ENCODE results near the gene NR5A2.
"Not testable (repeated sequence)": the region's sequence is repeated elsewhere in the genome, so short reads cannot be mapped to it uniquely, and the experiment has no call there.

Gene NR5A2

DNA sequence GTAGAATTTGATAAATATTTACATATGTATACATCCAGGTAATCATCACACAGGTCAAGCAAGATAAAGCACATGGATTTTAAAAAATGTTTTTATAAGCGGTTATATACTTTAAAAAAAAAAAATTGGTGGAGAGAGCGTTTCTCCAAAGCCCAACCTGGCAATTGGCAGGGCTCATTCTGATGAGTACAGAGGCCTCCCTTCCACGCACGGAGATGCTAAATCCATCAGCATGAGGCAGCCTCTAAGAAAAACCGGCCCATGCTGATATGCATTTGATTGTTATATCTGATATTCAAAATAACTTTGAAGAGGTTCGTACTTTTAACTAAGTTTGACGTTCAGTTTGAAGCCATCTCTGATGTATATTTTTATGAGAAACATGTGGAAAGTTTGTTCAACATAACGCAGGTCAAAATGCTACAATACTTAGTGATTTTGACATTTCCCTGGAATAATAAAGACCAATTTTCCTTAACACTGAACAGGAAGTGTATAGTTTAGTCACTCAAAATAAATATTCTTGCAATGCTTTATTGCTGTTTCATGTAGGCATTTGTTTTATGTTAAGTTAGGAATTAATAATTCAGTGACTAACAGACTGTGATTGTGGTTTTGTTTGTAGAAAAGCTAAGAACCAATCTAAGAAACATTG, 151.7 kb downstream of the NR5A2 start:
- peak; percentile 61 for DNase-seq (ENCODE audit: low read depth)
- H3K4me3 ChIP-seq (ENCODE audit: low read length) = no peak overlapping the region
- TF ChIP-seq, protein P1, sequence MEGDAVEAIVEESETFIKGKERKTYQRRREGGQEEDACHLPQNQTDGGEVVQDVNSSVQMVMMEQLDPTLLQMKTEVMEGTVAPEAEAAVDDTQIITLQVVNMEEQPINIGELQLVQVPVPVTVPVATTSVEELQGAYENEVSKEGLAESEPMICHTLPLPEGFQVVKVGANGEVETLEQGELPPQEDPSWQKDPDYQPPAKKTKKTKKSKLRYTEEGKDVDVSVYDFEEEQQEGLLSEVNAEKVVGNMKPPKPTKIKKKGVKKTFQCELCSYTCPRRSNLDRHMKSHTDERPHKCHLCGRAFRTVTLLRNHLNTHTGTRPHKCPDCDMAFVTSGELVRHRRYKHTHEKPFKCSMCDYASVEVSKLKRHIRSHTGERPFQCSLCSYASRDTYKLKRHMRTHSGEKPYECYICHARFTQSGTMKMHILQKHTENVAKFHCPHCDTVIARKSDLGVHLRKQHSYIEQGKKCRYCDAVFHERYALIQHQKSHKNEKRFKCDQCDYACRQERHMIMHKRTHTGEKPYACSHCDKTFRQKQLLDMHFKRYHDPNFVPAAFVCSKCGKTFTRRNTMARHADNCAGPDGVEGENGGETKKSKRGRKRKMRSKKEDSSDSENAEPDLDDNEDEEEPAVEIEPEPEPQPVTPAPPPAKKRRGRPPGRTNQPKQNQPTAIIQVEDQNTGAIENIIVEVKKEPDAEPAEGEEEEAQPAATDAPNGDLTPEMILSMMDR (conservative IDR thresholded peaks at IDR 0.05; ENCODE audit: low read length) = no peak

DNA sequence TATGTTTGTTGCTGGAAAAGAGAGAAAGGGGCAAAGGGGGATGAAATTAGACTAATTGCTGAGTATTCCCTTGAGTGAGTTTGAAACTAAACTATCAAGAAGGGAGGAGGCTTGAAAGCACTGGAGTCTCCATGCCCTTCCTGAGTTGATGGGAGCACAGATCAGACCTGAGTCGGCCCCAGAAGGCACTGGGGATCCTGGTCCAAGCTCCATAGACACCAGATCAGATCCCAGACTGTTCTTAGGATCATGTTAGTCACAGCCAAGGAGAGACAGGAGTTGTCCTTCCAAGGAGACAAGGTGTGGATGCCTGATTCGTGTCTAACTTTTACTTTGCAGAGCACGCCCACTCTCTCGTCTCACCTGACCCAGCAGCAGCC, 152.3 kb downstream of the NR5A2 start:
- TF ChIP-seq, protein P1 (conservative IDR thresholded peaks at IDR 0.05; ENCODE audit: low read length) = no peak
- no peak overlapping the region for H3K4me3 ChIP-seq (ENCODE audit: low read length)
- DNase-seq (ENCODE audit: low read depth) = no peak

DNA sequence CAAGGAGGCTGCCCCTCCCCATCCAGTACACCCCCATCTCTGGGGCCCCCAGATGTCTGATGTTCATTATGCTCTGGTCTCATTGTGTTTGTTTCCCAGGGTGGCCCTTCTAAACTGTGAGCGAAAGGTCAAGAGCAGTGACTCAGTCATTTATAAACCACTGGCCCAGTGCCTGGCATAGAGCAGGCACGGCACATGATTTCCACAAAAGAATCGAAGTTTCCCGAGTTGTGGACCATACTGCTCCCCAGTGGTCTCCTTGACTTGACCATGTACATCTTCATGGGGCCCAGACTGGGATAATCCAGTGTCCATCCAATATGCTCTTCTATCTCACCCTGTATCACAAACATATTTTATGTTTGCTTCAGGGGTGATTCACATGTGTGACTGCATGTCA, 153.3 kb downstream of the NR5A2 start:
- peak; percentile 63 for DNase-seq (ENCODE audit: low read depth)
- TF ChIP-seq, protein P1 (conservative IDR thresholded peaks at IDR 0.05; ENCODE audit: low read length) = no peak
- no peak overlapping the region for H3K4me3 ChIP-seq (ENCODE audit: low read length)

DNA sequence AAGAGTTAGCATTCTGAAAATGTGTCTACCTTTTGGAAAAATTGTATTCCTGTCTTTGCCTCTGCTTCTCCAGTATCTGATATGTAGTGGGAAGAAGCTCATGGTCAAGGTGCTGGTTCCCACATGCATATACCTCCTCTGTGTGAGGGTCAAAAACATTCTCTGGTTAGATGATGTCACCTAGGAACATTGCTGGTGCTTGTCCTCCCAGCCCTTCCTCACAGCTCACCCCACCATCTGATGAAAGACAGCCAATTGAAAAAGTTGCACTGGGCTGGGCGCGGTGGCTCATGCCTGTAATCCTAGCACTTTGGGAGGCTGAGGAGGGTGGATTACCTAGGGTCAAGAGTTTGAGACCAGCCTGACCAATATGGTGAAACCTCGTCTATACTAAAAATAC, 154.4 kb downstream of the NR5A2 start:
- no peak for DNase-seq (ENCODE audit: low read depth)
- TF ChIP-seq, protein P1 (conservative IDR thresholded peaks at IDR 0.05; ENCODE audit: low read length) = no peak
- no peak overlapping the region for H3K4me3 ChIP-seq (ENCODE audit: low read length)

DNA sequence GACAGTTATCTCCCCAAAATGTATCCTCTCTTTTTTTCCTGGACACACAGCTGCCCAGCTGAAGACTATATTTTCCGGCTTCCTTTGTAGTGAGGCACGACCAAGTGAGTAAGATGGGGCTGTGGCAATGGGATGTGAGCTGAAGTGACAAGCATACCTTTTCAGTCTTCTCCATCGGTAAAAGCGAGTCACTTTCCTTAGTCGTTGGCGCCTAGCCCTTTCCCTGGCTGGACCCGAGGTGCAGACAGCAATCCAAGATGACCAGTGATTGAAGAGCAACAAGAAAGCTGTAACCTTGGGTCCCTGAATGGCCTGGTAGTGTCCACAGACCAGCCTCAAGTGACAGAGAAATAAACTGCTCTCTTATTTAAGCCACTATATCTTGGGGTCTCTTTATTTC, 155.2 kb downstream of the NR5A2 start:
- H3K4me3 ChIP-seq (ENCODE audit: low read length) = no peak overlapping the region
- no peak for DNase-seq (ENCODE audit: low read depth)
- TF ChIP-seq, protein P1 (conservative IDR thresholded peaks at IDR 0.05; ENCODE audit: low read length) = no peak

DNA sequence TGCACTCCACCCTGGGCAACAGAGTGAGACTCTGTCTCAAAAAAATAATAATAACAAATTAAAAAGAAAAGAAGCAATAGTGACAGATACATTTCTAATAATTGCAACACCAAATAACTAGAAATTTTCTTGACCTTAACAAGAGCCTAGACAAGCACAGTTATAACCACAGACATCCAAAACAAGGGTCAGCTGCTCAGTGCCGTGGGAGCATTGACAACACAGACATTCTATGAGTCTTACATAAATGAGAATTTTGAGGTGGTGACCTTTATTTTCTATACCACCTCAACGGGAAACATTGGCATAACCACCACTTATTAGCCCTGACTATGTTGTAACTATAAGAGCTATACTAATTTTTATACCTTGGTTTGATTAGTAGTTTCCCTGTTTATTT, 156.1 kb downstream of the NR5A2 start:
- DNase-seq (ENCODE audit: low read depth) = peak; percentile 86
- TF ChIP-seq, protein P1 (conservative IDR thresholded peaks at IDR 0.05; ENCODE audit: low read length) = no peak
- no peak overlapping the region for H3K4me3 ChIP-seq (ENCODE audit: low read length)

DNA sequence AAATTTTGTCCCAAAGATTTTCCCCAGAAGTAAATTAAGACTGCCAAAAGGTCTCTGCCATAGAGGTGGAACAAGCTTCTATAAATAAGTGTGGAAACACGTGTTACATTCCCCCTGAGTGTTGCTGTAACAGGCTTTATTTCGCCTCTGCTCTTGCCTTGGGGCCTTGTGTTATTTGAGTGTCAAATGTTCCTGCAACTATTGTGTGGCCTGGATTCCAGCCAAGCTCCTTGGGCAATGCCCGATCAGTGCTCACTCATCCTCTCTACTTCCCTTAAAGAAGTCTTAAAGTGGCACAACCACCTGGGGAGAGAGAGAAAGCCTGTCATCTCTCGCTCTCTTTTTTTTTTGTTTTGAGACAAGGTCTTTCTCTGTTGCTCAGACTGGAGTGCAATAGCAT, 156.7 kb downstream of the NR5A2 start:
- TF ChIP-seq, protein P1 (conservative IDR thresholded peaks at IDR 0.05; ENCODE audit: low read length) = no peak
- peak; percentile 90 for DNase-seq (ENCODE audit: low read depth)
- no peak overlapping the region for H3K4me3 ChIP-seq (ENCODE audit: low read length)

DNA sequence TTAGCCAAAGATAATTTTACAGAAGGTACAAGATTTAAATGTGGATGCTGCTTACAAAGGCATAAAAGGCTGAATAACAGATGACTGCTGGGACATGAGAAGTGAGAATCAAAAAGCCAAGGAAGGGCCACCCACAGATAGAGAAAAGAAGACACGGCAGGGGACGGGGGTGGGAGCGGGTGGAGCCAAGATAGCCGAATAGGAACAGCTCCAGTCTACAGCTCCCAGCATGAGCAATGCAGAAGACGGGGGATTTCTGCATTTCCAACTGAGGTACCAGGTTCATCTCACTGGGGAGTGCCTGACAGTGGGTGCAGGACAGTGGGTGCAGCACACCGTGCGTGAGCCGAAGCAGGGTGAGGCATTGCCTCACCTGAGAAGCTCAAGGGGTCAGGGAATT, 157.7 kb downstream of the NR5A2 start:
- H3K4me3 ChIP-seq (ENCODE audit: low read length); DNase-seq (ENCODE audit: low read depth): not testable (repeated sequence)

DNA sequence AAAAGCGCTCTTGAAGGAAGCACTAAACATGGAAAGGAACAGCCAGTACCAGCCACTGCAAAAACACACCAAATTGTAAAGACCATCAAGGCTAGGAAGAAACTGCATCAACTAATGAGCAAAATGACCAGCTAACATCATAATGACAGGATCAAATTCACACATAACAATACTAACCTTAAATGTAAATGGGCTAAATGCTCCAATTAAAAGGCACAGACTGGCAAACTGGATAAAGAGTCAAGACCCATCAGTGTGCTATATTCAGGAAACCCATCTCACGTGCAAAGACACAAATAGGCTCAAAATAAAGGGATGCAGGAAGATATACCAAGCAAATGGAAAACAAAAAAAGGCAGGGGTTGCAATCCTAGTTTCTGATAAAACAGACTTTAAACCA, 159.8 kb downstream of the NR5A2 start:
- H3K4me3 ChIP-seq (ENCODE audit: low read length); DNase-seq (ENCODE audit: low read depth): not testable (repeated sequence)

Measured in AG10803 (cell line).